Measurements from ENCODE around the gene TSNAX. TPM values are rescaled to one million over a fixed set of nuclear protein-coding genes. Genes with fewer than 3 reads are reported as not detected.
"Not testable (repeated sequence)": the region's sequence is repeated elsewhere in the genome, so short reads cannot be mapped to it uniquely, and the experiment has no call there.

Gene TSNAX
- total and polyA plus RNA-seq, 4 donors, result 32.5 to 55.6 (median 40.7) TPM

- DNase-seq (ENCODE audit: low read depth in 4 of 6, low spot score in 6 of 6), result no peak
- Histone ChIP-seq H3K36me3 (ENCODE audit: control insufficient read depth, insufficient read depth, low read length) (no peaks in the 10 kb centered on the region), H3K9me3 (ENCODE audit: control insufficient read depth, insufficient read depth, low read length) (no peaks in the 10 kb centered on the region), H3K27me3 (ENCODE audit: control insufficient read depth, insufficient read depth, low read length) (no peaks in the 10 kb centered on the region), H3K27ac (ENCODE audit: low read depth, low read length) (no peak overlapping the region), H3K4me1 (ENCODE audit: control insufficient read depth, insufficient read depth, low read length) (no peaks in the 10 kb centered on the region), H3K4me3 (ENCODE audit: low read depth, low read length) (no peak overlapping the region)
- WGBS (ENCODE audit: insufficient coverage), result no CpG with 5 or more reads among the region's 1 CpG
Measured at GRCh38 chr1:231592809-231593208, 64.3 kb downstream of the TSNAX start.

GRCh38 chr1:231593264-231593663 is 64.8 kb downstream of the TSNAX start:
- H3K36me3 ChIP-seq (ENCODE audit: control insufficient read depth, insufficient read depth, low read length); H3K27me3 ChIP-seq (ENCODE audit: control insufficient read depth, insufficient read depth, low read length); DNase-seq (ENCODE audit: low read depth in 4 of 6, low spot score in 6 of 6); H3K9me3 ChIP-seq (ENCODE audit: control insufficient read depth, insufficient read depth, low read length); H3K4me1 ChIP-seq (ENCODE audit: control insufficient read depth, insufficient read depth, low read length); H3K4me3 ChIP-seq (ENCODE audit: low read depth, low read length); H3K27ac ChIP-seq (ENCODE audit: low read depth, low read length): not testable (repeated sequence)
- no CpG with 5 or more reads among the region's 1 CpG for WGBS (ENCODE audit: insufficient coverage)

GRCh38 chr1:231594123-231594522 is 65.7 kb downstream of the TSNAX start:
- Histone ChIP-seq H3K27me3 (ENCODE audit: control insufficient read depth, insufficient read depth, low read length) (no peaks in the 10 kb centered on the region), H3K4me3 (ENCODE audit: low read depth, low read length) (no peak overlapping the region), H3K9me3 (ENCODE audit: control insufficient read depth, insufficient read depth, low read length) (no peaks in the 10 kb centered on the region), H3K27ac (ENCODE audit: low read depth, low read length) (no peak overlapping the region), H3K36me3 (ENCODE audit: control insufficient read depth, insufficient read depth, low read length) (no peaks in the 10 kb centered on the region), H3K4me1 (ENCODE audit: control insufficient read depth, insufficient read depth, low read length) (no peaks in the 10 kb centered on the region)
- no CpG with 5 or more reads among the region's 2 CpGs for WGBS (ENCODE audit: insufficient coverage)
- DNase-seq (ENCODE audit: low read depth in 4 of 6, low spot score in 6 of 6), result no peak

GRCh38 chr1:231594749-231595148 is 66.3 kb downstream of the TSNAX start:
- no peaks in the 10 kb centered on the region for H3K36me3 ChIP-seq (ENCODE audit: control insufficient read depth, insufficient read depth, low read length)
- H3K9me3 ChIP-seq (ENCODE audit: control insufficient read depth, insufficient read depth, low read length), result no peaks in the 10 kb centered on the region
- H3K27me3 ChIP-seq (ENCODE audit: control insufficient read depth, insufficient read depth, low read length), result no peaks in the 10 kb centered on the region
- no peaks in the 10 kb centered on the region for H3K4me1 ChIP-seq (ENCODE audit: control insufficient read depth, insufficient read depth, low read length)
- WGBS (ENCODE audit: insufficient coverage), result 60% methylated on average over 1 of the region's 4 CpGs
- no peak overlapping the region for H3K27ac ChIP-seq (ENCODE audit: low read depth, low read length)
- no peak overlapping the region for H3K4me3 ChIP-seq (ENCODE audit: low read depth, low read length)
- no peak for DNase-seq (ENCODE audit: low read depth in 4 of 6, low spot score in 6 of 6)

GRCh38 chr1:231596337-231596791 is 67.9 kb downstream of the TSNAX start:
- Histone ChIP-seq H3K36me3 (ENCODE audit: control insufficient read depth, insufficient read depth, low read length) (no peaks in the 10 kb centered on the region), H3K27me3 (ENCODE audit: control insufficient read depth, insufficient read depth, low read length) (no peaks in the 10 kb centered on the region), H3K9me3 (ENCODE audit: control insufficient read depth, insufficient read depth, low read length) (no peaks in the 10 kb centered on the region), H3K4me1 (ENCODE audit: control insufficient read depth, insufficient read depth, low read length) (no peaks in the 10 kb centered on the region), H3K27ac (ENCODE audit: low read depth, low read length) (no peak overlapping the region), H3K4me3 (ENCODE audit: low read depth, low read length) (no peak overlapping the region)
- DNase-seq (ENCODE audit: low read depth in 4 of 6, low spot score in 6 of 6), result peak in 1 of 6 donors; percentile 2
- WGBS (ENCODE audit: insufficient coverage), result 41% methylated on average over 3 of the region's 5 CpGs

GRCh38 chr1:231597971-231598370 is 69.5 kb downstream of the TSNAX start:
- Histone ChIP-seq H3K9me3 (ENCODE audit: control insufficient read depth, insufficient read depth, low read length) (no peaks in the 10 kb centered on the region), H3K4me1 (ENCODE audit: control insufficient read depth, insufficient read depth, low read length) (no peaks in the 10 kb centered on the region), H3K27ac (ENCODE audit: low read depth, low read length) (no peak overlapping the region), H3K36me3 (ENCODE audit: control insufficient read depth, insufficient read depth, low read length) (no peaks in the 10 kb centered on the region), H3K4me3 (ENCODE audit: low read depth, low read length) (no peak overlapping the region), H3K27me3 (ENCODE audit: control insufficient read depth, insufficient read depth, low read length) (no peaks in the 10 kb centered on the region)
- WGBS (ENCODE audit: insufficient coverage), result no CpG with 5 or more reads among the region's 1 CpG
- no peak for DNase-seq (ENCODE audit: low read depth in 4 of 6, low spot score in 6 of 6)

DNA sequence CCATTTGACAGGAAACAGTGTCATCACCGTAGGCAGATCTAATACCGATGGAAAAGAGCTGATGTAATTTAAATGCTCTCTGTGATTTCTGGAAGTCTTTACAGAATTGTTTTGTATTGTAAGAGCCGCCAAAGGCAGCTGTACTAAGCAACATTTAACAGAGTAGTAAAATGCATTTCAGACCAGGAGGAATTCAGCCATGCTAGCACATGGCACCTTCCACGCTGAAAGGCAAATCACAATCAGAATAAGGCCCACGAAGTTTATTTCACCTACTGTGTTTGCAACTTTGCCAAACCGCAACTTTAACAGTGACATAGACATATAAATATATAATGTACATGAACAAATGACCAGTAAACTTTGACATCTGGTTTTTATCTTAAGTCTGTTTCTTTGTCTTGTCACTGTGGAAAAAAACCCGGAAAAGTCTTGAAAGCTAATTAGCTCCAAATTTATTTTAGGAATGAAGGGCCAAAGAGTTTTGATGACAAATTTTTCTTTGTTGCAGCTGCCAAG is 72.0 kb downstream of the TSNAX start:
- Histone ChIP-seq H3K27me3 (ENCODE audit: control insufficient read depth, insufficient read depth, low read length) (no peaks in the 10 kb centered on the region), H3K4me1 (ENCODE audit: control insufficient read depth, insufficient read depth, low read length) (no peaks in the 10 kb centered on the region), H3K4me3 (ENCODE audit: low read depth, low read length) (no peak overlapping the region), H3K36me3 (ENCODE audit: control insufficient read depth, insufficient read depth, low read length) (no peaks in the 10 kb centered on the region), H3K9me3 (ENCODE audit: control insufficient read depth, insufficient read depth, low read length) (no peaks in the 10 kb centered on the region), H3K27ac (ENCODE audit: low read depth, low read length) (peak overlapping the region; percentile 2)
- WGBS (ENCODE audit: insufficient coverage), result no CpG with 5 or more reads among the region's 7 CpGs
- peak in 2 of 6 donors; percentile 6 to 13 for DNase-seq (ENCODE audit: low read depth in 4 of 6, low spot score in 6 of 6)

DNA sequence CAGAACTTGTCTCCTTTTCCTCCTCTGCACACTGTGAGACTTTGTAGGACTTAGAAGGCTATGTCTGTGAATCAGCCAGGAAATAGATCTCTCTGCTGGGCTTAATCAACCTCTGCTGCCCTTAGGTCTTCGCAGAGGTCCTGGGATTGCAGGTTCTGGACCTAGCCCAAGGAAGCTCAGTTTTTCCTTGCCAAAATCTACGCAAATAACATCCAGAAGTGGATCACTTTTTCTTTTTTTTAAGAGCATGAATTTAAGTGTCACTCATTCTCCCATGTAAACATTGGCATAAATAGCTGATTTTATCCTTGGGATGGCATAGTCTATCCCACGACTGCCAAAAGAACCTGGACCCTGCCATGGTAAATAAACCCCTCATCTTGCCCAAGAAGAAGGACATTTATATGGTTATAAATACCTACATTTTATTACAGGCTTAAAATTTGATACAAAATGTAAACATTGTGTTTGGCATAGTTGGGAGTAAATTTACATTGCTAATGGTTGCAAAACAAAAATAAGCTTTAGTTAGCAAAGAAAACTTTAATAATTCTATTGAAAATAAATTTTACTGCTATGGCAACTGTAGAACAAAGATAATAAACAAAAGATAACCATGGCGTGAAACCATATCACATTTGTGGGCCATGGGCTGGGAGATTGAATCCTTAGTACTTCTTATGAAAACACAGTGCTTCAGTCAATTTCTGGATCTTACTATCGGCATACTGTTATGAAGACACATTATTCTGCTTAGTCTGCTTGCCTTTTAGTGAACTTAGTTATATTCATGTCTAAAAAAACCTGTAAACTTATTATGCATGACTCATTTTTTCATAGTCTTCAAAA is 73.6 kb downstream of the TSNAX start:
- Histone ChIP-seq H3K4me1 (ENCODE audit: control insufficient read depth, insufficient read depth, low read length) (no peaks in the 10 kb centered on the region), H3K4me3 (ENCODE audit: low read depth, low read length) (no peak overlapping the region), H3K9me3 (ENCODE audit: control insufficient read depth, insufficient read depth, low read length) (no peaks in the 10 kb centered on the region), H3K27ac (ENCODE audit: low read depth, low read length) (no peak overlapping the region), H3K36me3 (ENCODE audit: control insufficient read depth, insufficient read depth, low read length) (no peaks in the 10 kb centered on the region), H3K27me3 (ENCODE audit: control insufficient read depth, insufficient read depth, low read length) (no peaks in the 10 kb centered on the region)
- peak in 1 of 6 donors; percentile 22 for DNase-seq (ENCODE audit: low read depth in 4 of 6, low spot score in 6 of 6)
- 57% methylated on average over 3 of the region's 5 CpGs for WGBS (ENCODE audit: insufficient coverage)

GRCh38 chr1:231602673-231602984 is 74.2 kb downstream of the TSNAX start:
- Histone ChIP-seq H3K4me1 (ENCODE audit: control insufficient read depth, insufficient read depth, low read length) (no peaks in the 10 kb centered on the region), H3K36me3 (ENCODE audit: control insufficient read depth, insufficient read depth, low read length) (no peaks in the 10 kb centered on the region), H3K4me3 (ENCODE audit: low read depth, low read length) (no peak overlapping the region), H3K27ac (ENCODE audit: low read depth, low read length) (no peak overlapping the region), H3K9me3 (ENCODE audit: control insufficient read depth, insufficient read depth, low read length) (no peaks in the 10 kb centered on the region), H3K27me3 (ENCODE audit: control insufficient read depth, insufficient read depth, low read length) (no peaks in the 10 kb centered on the region)
- WGBS (ENCODE audit: insufficient coverage), result 93% methylated on average over 3 of the region's 4 CpGs
- no peak for DNase-seq (ENCODE audit: low read depth in 4 of 6, low spot score in 6 of 6)
